OCI-LY3 (cell line): Measurements from ENCODE around the gene KCNF1.

Source experiments
- EZH2phosphoT487 ChIP-seq: fragments of 200-600 bp; shearing (Covaris generic); IDR thresholded peaks from 2 replicates; pipeline ENCODE4 v1.6.1; 2018; ENCODE audit warnings: antibody characterized with exemption, mixed run types, low read depth
- TF ChIP-seq, protein P1 (sequence below): fragments of 200-600, 300-600 bp; sonication (generic); IDR thresholded peaks from 2 replicates; pipeline ENCODE4 v1.5.1; 2014; ENCODE audit warnings: antibody characterized with exemption, low read length, low read depth

DNA sequence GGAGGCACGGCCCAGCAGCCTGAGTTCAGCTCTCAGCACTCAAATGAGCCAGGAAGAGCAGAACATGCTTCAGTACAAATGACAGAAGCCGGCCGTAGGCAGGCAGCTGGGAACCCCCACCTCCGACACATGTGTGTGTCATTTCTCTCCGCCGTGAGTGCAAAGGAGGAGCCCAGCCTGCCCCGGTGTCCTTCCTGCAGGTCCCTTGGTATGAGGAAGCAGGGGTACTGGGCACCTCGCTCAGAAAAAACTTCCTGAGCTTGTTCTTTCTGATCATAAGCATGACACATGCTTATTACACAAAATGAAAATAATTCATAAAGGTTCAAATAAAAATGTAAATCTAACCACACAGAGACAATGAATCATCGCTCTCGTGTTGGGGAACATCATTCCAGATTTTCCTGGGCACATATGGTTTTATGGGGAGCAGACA lies 35.3 kb downstream of the KCNF1 start:
- TF ChIP-seq, protein P1, sequence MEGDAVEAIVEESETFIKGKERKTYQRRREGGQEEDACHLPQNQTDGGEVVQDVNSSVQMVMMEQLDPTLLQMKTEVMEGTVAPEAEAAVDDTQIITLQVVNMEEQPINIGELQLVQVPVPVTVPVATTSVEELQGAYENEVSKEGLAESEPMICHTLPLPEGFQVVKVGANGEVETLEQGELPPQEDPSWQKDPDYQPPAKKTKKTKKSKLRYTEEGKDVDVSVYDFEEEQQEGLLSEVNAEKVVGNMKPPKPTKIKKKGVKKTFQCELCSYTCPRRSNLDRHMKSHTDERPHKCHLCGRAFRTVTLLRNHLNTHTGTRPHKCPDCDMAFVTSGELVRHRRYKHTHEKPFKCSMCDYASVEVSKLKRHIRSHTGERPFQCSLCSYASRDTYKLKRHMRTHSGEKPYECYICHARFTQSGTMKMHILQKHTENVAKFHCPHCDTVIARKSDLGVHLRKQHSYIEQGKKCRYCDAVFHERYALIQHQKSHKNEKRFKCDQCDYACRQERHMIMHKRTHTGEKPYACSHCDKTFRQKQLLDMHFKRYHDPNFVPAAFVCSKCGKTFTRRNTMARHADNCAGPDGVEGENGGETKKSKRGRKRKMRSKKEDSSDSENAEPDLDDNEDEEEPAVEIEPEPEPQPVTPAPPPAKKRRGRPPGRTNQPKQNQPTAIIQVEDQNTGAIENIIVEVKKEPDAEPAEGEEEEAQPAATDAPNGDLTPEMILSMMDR = no peak
- TF ChIP-seq EZH2phosphoT487 = no peak
